Pancreas (tissue), 10 donors: ENCODE results near the gene HEPACAM. TPM values are rescaled to one million over a fixed set of nuclear protein-coding genes. Genes with fewer than 3 reads are reported as not detected.

ENCODE experiments used
- ATAC-seq, 4 donors: fragments of 200-7000 bp; cut with Tn5 transposase; one replicate each; pipeline versions ENCODE4 v1.8.0 to v1.9.1; 2020; ENCODE audit warnings: mild to moderate bottlenecking in 4 of 4, moderate library complexity in 4 of 4
- DNase-seq, 6 donors: peaks; one replicate each; pipeline ENCODE4 v3.0.0-alpha.2; 2020
- FAIRE-seq: peaks from 2 replicates; lab custom pipeline; 2012; peaks lifted over from hg19 to GRCh38; lab: Jason Lieb, UNC
- H3K27ac ChIP-seq, 4 donors: fragments of 200-600 bp; sonication (generic); 1 replicate in 3 of 4; 2 replicates in 1 of 4; pipeline versions ENCODE4 v1.5.0 to v1.8.0; 2020
- H3K27me3 ChIP-seq, 4 donors: fragments of 200-600 bp; one replicate each; pipeline ENCODE4 v1.8.0; 2021
- H3K36me3 ChIP-seq, 3 donors: fragments of 200-600 bp; sonication (generic) in 1 of 3; one replicate each; pipeline versions ENCODE4 v1.5.0 to v1.8.0; 2020 to 2021
- H3K4me1 ChIP-seq, 3 donors: fragments of 200-600 bp; one replicate each; pipeline ENCODE4 v1.8.0; 2021
- H3K4me3 ChIP-seq, 4 donors: fragments of 200-600 bp; sonication (generic) in 2 of 4; one replicate each; pipeline versions ENCODE4 v1.5.0 to v1.8.0; 2020 to 2021
- H3K9me3 ChIP-seq, 4 donors: fragments of 200-600 bp; one replicate each; pipeline ENCODE4 v1.8.0; 2021
- CTCF ChIP-seq, 4 donors: fragments of 200-600 bp; sonication (generic) in 3 of 4; IDR thresholded peaks; one replicate each; pipeline versions ENCODE4 v1.5.0 to v1.8.0; 2021; ENCODE audit warnings: antibody characterized with exemption in 4 of 4
- WGBS, 2 donors: extraction: QIAGEN DNeasy Blood & Tissue Kit; methylation state at CpG; one replicate each; pipeline ENCODE4 v1.1.7; 2013; 5-methylcytosine and 5-hydroxymethylcytosine counted together
- intact Hi-C, 3 donors: fragments of 100-400 bp; cut with DNase I; formaldehyde crosslinking; loops; one replicate each; pipeline versions ENCODE4 v1.11.1 to v1.14.2; 2022
- polyA plus RNA-seq, 2 donors: library from polyadenylated mRNA; stranded (reverse); fragments of 200-250 nt; gene quantifications; one replicate each; pipeline ENCODE4 v1.2.3, GENCODE V29; 2013
- total RNA-seq, 6 donors: library from RNA; stranded (reverse); fragmentation: NEBNext Ultra II Directional in 4 of 6; extraction: Animal tissue kit (Norgen Biotek cat#: 25700) in 4 of 6; gene quantifications; one replicate each; pipeline versions ENCODE4 v1.2.1 to v1.2.4, GENCODE V29; 2021 to 2023
- donor health status: healthy with polysubstance abuse.
- donor health status: DM: no; HTN: no; CAD: no; lungs with moderate emphysema.
- donor health status: DM: no; HTN: no; CAD: no.
- donor health status: control.
- donor health status: control.
- donor health status: Bipolar disorder and iron deficiency.
- donor health status: DM: yes; HTN: yes; CAD: no.
- donor health status: DM: no; HTN: no; CAD: no.
- donor health status: DM: no; HTN: no; CAD: no.
- donor health status: DM: yes; HTN: yes; CAD: no.

HEPACAM gene
- total and polyA plus RNA-seq, 8 donors, result 0.03 to 0.38 (median 0.15) TPM; not detected in 2

GRCh38 chr11:124889191-124890091 lies 46.4 kb downstream of the HEPACAM start:
- ATAC-seq, result no peak
- WGBS, 2 donors, result 74 to 88% methylated on average over 2 of the region's 2 CpGs
- Histone ChIP-seq H3K27ac (no peak overlapping the region), H3K9me3 (no peaks in the 10 kb centered on the region), H3K27me3 (no peaks in the 10 kb centered on the region), H3K4me1 (no peaks in the 10 kb centered on the region), H3K4me3 (no peak overlapping the region), H3K36me3 (no peaks in the 10 kb centered on the region)
- no peak for FAIRE-seq
- no peak for TF ChIP-seq CTCF (IDR thresholded peaks at IDR 0.05)
- intact Hi-C loops, result no loop called here
- DNase-seq, result no peak

GRCh38 chr11:124887667-124888013 lies 48.2 kb downstream of the HEPACAM start:
- DNase-seq (no peak), FAIRE-seq (no peak), ATAC-seq (no peak)
- Histone ChIP-seq H3K4me3 (no peak overlapping the region), H3K9me3 (no peaks in the 10 kb centered on the region), H3K27ac (no peak overlapping the region), H3K36me3 (no peaks in the 10 kb centered on the region), H3K27me3 (no peaks in the 10 kb centered on the region), H3K4me1 (no peaks in the 10 kb centered on the region)
- WGBS, 2 donors, result 65 to 68% methylated on average over 3 of the region's 3 CpGs
- intact Hi-C loops, result no loop called here
- TF ChIP-seq CTCF (IDR thresholded peaks at IDR 0.05), result no peak

GRCh38 chr11:124886978-124887666 lies 48.7 kb downstream of the HEPACAM start:
- Histone ChIP-seq H3K36me3 (no peaks in the 10 kb centered on the region), H3K27ac (no peak overlapping the region), H3K4me3 (no peak overlapping the region), H3K9me3 (no peaks in the 10 kb centered on the region), H3K27me3 (no peaks in the 10 kb centered on the region), H3K4me1 (no peaks in the 10 kb centered on the region)
- no peak for TF ChIP-seq CTCF (IDR thresholded peaks at IDR 0.05)
- ATAC-seq (no peak), FAIRE-seq (no peak), DNase-seq (no peak)
- WGBS, 2 donors, result 54 to 74% methylated on average over 10 to 12 of the region's 12 CpGs
- intact Hi-C loops, result no loop called here

GRCh38 chr11:124886476-124886875 lies 49.4 kb downstream of the HEPACAM start:
- ATAC-seq (no peak), FAIRE-seq (no peak), DNase-seq (no peak)
- no peak for TF ChIP-seq CTCF (IDR thresholded peaks at IDR 0.05)
- WGBS, 2 donors, result 66 to 72% methylated on average over 10 to 11 of the region's 11 CpGs
- H3K4me1 ChIP-seq, result no peaks in the 10 kb centered on the region
- intact Hi-C loops, result no loop called here
- H3K27ac ChIP-seq, result no peak overlapping the region
- H3K36me3 ChIP-seq, result no peaks in the 10 kb centered on the region
- H3K9me3 ChIP-seq, result no peaks in the 10 kb centered on the region
- no peak overlapping the region for H3K4me3 ChIP-seq
- H3K27me3 ChIP-seq, result no peaks in the 10 kb centered on the region
